Kidney epithelial cell (primary cell): ENCODE results near the gene RPA3. TPM values are rescaled to one million over a fixed set of nuclear protein-coding genes. Genes with fewer than 3 reads are reported as not detected.
A peak's percentile ranks its signal among the peaks of the same experiment; 100 is the strongest.

ENCODE experiments used
- DNase-seq: peaks from one replicate; pipeline ENCODE4 v3.0.0-alpha.2; 2010; ENCODE audit warnings: low read depth
- H3K27me3 ChIP-seq: 2 replicates; pipeline ENCODE4 v1.6.0; 2011; ENCODE audit warnings: low read length; ENCODE audit not compliant: control insufficient read depth, insufficient read depth
- H3K36me3 ChIP-seq: 2 replicates; pipeline ENCODE4 v1.5.1; 2011; ENCODE audit warnings: low read length; ENCODE audit not compliant: control insufficient read depth, insufficient read depth
- H3K4me3 ChIP-seq: 2 replicates; pipeline ENCODE4 v1.5.1; 2011; ENCODE audit warnings: low read depth, mild to moderate bottlenecking, control low read depth, low read length
- total RNA-seq: library from RNA; depleted of rRNA; stranded (reverse); fragments of >200 nt; gene quantifications from 2 replicates; pipeline ENCODE4 v1.2.3, GENCODE V29; 2015
- TF ChIP-seq, protein P1 (sequence below): IDR thresholded peaks from 2 replicates; pipeline ENCODE4 v1.5.1; 2011; ENCODE audit warnings: mild to moderate bottlenecking, moderate library complexity, low read length, control low read depth, inconsistent platforms; ENCODE audit not compliant: insufficient read depth, poor library complexity, severe bottlenecking

Gene RPA3
- total RNA-seq, 1 donor from 2014 or later = 21.2 TPM

DNA sequence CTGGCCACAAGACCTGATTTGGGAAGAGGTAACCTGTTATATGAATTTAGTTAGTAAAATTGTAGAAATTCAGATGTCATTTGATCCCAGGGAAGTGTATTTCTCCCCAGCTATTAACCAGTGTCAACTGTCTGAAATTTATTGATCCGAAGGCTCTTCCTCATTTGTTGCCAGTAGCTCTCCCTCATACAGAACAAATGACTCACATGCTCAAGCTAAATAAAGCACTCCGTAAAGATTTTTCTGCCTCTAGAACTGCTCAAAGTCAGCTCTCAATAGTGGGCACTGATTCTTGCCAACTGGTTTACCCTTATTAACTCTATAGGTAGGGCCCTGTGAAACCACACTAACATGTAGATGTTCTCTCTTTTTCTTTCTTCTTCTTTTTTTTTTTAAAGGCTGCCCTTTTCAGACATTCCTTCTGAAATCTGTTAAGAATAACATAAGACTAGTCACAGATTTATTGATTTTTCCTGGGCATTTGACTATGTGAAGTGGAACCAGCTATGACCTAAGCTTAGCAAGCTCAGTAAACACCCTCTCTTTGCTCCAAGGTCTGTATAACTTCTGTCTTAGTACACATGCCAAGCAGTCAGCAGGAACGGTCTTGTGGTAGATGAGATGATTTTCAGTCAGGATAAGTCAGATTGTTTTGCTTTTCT, 21.8 kb downstream of the RPA3 start:
- Histone ChIP-seq H3K36me3 (no peaks in the 10 kb centered on the region), H3K27me3 (no peaks in the 10 kb centered on the region), H3K4me3 (no peak overlapping the region)
- DNase-seq = peak; percentile 63
- TF ChIP-seq, protein P1, sequence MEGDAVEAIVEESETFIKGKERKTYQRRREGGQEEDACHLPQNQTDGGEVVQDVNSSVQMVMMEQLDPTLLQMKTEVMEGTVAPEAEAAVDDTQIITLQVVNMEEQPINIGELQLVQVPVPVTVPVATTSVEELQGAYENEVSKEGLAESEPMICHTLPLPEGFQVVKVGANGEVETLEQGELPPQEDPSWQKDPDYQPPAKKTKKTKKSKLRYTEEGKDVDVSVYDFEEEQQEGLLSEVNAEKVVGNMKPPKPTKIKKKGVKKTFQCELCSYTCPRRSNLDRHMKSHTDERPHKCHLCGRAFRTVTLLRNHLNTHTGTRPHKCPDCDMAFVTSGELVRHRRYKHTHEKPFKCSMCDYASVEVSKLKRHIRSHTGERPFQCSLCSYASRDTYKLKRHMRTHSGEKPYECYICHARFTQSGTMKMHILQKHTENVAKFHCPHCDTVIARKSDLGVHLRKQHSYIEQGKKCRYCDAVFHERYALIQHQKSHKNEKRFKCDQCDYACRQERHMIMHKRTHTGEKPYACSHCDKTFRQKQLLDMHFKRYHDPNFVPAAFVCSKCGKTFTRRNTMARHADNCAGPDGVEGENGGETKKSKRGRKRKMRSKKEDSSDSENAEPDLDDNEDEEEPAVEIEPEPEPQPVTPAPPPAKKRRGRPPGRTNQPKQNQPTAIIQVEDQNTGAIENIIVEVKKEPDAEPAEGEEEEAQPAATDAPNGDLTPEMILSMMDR = no peak

DNA sequence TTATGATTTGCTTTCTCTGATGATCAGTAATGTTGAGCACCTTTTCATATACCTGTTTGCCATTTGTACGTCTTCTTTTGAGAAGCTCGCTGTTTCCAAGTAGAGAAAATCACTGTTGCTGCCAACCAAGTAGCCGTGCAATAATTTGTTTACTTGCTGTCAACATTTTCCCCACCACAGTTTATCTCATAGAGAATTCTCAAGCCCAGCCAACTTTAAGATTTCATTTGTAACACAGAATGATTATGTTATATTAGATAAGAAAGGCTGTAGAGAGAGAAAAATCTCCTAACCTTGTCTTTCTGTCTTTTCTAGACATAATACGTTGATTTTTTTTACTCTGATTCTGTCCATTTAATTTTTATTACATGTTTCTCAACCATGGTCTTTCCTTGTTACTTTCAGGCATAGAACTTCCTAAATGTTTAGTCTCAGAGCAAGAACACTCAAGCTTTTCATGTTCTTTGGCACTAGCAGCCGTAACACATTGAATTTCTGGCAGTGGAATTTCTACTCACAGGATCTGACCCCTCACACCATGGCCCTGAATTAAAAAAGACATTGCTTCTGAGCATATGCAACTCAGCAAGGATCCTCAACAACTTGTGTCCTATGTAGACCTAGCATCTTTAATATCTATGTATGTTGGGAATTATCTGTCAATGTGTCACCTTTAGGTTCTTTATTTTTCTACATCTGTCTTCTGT, 23.1 kb downstream of the RPA3 start:
- no peak for DNase-seq
- TF ChIP-seq, protein P1 = no peak
- no peaks in the 10 kb centered on the region for H3K27me3 ChIP-seq

DNA sequence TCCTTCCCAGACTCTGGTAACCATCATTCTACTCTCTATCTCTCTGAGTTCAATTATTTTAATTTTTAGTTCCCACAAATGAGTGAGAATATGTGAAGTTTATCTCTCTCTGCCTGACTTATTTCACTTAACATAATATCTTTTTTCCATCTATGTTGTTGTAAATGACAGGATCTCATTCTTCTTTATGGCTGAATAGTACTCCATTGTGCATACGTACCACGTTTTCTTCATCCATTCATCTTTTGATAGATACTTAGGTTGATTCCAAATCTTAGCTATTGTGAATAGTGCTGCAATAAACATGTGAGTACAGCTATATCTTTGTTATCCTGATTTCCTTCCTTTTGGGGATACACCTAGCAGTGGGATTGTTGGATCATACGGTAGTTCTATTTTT, 23.9 kb downstream of the RPA3 start:
- Histone ChIP-seq H3K36me3 (no peaks in the 10 kb centered on the region), H3K4me3 (no peak overlapping the region), H3K27me3 (no peaks in the 10 kb centered on the region)
- TF ChIP-seq, protein P1 = no peak
- DNase-seq = no peak

More for the DNA sequence above, 23.1 kb downstream of the RPA3 start:
- Histone ChIP-seq H3K4me3 (no peak overlapping the region), H3K36me3 (no peaks in the 10 kb centered on the region)

DNA sequence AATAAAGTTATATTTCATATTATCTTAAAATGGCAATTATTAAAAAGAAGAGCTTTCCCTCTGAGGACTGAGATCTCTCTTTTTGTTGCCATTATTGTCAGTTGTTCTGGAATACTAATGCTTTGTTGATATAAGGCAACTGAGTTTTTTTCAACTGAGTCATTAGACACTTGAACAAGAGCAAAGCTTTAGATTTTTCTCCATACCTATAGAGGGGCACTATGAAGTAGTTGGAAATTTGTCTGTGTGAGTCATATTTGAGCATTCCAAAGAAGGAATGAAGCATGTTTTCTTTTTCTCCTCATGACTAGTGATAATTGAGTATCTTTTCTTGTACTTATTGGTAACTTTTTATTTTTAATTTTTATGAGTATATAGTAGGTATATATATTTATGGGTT, 24.5 kb downstream of the RPA3 start:
- peak; percentile 87 for DNase-seq
- no peaks in the 10 kb centered on the region for H3K36me3 ChIP-seq
- H3K4me3 ChIP-seq = no peak overlapping the region
- no peaks in the 10 kb centered on the region for H3K27me3 ChIP-seq
- TF ChIP-seq, protein P1 = no peak

DNA sequence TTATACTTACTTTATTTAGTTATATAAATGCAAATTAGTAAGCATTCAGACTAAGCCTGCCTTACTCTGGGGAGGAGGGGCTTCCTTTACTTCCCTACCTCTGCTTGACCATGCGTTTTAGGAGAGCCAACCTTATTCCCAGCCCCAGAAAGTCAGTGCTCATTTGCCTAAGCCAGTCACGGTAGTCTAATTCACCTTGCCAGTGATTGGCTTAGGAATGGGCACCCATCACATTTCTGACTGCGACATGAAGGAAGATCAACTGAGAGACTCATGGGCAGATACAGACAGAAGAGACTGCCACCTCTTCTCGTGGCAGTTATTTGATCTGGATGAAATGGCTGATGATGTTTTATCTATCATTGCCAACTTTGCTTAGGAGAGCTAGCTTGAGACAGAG, 29.5 kb downstream of the RPA3 start:
- TF ChIP-seq, protein P1 = no peak
- no peaks in the 10 kb centered on the region for H3K27me3 ChIP-seq
- no peak for DNase-seq
- no peak overlapping the region for H3K4me3 ChIP-seq
- H3K36me3 ChIP-seq = no peaks in the 10 kb centered on the region
